WTC11 (cell line): ENCODE measurements around the gene PXYLP1.

Source experiments
- OVOL2 ChIP-seq: fragments of 250-450 bp; sonication (Bioruptor Pico); IDR thresholded peaks from 2 replicates; pipeline ENCODE4 v1.9.0; 2021; ENCODE audit warnings: mild to moderate bottlenecking, borderline replicate concordance
- SP1 ChIP-seq: sonication (generic); formaldehyde crosslinking; conservative IDR thresholded peaks from 2 replicates; pipeline ENCODE4 v1.8.1; 2022; ENCODE audit warnings: missing genetic modification reagents
- TF ChIP-seq, protein P1 (sequence below): fragments of 250-450 bp; sonication (Bioruptor Pico); IDR thresholded peaks from 2 replicates; pipeline ENCODE4 v1.9.0; 2021; ENCODE audit warnings: mild to moderate bottlenecking
- TF ChIP-seq, protein P2 (sequence below): fragments of 200-600 bp; IDR thresholded peaks from 2 replicates; pipeline ENCODE4 v1.8.0; 2022; ENCODE audit warnings: antibody characterized with exemption

DNA sequence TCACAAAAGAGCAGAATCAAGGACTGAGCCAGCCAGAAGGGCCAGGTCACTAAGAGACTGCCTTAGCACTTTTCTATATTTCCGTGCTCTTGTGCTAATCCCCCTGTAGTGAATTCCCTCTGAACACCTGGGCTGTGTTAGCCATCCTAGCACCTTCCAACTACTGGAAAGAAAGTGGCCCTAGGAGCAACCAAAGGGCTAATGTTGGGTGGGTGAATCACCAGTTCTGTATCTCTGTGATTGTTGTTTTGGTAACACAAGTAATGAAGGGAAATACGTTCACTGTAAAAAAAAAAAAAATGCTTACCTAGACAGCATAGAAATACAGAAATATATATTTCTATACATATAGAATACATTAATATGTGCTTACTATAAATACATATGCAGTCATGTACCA lies 43.9 kb downstream of the PXYLP1 start:
- TF ChIP-seq SP1 (CRISPR knock-in tag) (no peak), OVOL2 (CRISPR knock-in tag) (no peak)
- TF ChIP-seq, protein P1, sequence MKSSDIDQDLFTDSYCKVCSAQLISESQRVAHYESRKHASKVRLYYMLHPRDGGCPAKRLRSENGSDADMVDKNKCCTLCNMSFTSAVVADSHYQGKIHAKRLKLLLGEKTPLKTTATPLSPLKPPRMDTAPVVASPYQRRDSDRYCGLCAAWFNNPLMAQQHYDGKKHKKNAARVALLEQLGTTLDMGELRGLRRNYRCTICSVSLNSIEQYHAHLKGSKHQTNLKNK, result no peak
- TF ChIP-seq, protein P2, sequence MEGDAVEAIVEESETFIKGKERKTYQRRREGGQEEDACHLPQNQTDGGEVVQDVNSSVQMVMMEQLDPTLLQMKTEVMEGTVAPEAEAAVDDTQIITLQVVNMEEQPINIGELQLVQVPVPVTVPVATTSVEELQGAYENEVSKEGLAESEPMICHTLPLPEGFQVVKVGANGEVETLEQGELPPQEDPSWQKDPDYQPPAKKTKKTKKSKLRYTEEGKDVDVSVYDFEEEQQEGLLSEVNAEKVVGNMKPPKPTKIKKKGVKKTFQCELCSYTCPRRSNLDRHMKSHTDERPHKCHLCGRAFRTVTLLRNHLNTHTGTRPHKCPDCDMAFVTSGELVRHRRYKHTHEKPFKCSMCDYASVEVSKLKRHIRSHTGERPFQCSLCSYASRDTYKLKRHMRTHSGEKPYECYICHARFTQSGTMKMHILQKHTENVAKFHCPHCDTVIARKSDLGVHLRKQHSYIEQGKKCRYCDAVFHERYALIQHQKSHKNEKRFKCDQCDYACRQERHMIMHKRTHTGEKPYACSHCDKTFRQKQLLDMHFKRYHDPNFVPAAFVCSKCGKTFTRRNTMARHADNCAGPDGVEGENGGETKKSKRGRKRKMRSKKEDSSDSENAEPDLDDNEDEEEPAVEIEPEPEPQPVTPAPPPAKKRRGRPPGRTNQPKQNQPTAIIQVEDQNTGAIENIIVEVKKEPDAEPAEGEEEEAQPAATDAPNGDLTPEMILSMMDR, result no peak
